Measurements from ENCODE around the gene MAD1L1. TPM values are rescaled to one million over a fixed set of nuclear protein-coding genes. Genes with fewer than 3 reads are reported as not detected.

The MAD1L1 gene
- total RNA-seq, 1 donor, result 57.9 TPM

DNA sequence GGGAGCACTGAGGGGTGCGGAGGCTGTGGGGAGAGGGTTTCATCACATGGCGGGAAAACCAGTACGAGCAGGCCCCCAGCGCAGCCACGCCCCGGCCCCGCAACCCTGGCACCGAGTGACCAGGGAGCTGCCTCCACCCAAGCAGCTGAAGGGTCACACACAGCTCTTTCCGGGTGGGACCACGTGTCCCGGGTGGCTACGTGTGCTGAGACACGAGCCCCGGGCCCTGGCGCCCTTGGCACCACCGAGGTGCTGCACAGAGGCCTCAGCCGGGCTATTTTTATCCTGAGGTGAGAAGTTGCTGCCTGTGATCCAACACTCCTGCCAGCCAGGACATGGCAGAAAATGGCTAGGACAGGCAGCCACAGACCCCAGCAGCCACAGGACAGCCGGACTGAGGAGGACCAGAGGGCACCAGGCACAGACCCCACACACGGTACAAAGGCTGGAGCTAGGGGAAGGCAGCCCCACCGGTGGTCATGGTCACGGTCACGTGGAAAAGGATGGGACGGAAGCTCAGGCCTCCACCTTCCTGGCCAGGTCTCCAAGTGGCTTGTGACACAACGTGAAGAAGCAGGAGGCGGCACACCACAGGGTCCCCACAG lies 223.7 kb downstream of the MAD1L1 start:
- no peak for DNase-seq (ENCODE audit: low read depth in 2 of 3, low spot score in 2 of 3)

DNA sequence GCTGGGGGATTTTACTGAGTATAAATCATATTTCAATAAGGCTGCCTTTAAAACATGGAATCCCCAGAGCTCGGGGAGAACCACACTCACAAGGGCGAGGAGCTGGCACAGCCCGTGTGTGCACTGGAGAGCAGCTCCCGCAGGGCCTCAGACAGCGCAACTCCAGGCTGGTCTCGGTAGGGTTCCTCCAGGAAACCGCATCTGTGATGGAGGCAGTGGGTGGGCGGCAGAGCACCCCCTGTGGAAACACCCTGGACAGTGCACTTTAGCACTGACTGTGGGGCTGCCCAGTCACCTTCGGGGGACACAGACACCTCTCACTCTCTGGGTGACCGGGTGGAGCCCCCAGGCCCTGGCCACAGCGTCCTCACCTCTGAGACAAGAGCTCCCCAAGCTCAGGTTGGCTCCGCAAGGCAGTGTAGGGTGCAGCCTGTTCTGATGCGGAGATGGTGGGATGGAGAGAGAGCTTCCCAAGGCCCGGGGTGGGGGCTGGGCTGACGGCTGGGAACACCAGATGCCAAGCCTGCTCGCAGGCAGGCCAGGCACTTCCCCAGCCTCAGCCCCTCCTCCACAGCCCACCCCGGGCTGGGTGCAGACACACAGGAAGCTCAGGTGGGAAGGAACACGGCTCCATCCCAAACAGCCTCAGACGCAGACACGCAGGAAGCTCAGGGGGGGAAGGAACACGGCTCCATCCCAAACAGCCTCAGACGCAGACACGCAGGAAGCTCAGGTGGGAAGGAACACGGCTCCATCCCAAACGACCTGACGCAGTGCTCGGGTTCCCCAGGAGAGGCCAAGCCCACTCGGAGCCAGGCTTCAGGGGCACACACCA lies 224.4 kb downstream of the MAD1L1 start:
- DNase-seq (ENCODE audit: low read depth in 2 of 3, low spot score in 2 of 3), result no peak

DNA sequence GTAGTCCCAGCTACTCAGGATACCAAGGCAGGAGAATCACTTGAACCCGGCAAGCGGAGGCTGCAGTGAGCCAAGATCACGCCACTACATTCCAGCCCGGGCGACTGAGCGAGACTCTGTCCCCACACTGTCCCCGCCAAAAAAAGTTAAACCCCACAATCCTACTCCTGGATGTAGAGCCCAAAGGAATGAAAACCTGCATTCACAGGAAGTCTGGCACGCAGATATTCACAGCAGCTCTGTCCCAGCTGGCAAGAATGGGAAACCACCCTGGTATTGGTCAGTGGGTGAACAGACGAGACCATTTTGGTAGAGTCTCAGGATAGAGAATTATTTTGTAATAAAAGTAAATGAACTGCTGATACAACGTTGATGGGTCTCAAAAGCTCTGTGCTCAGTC lies 225.2 kb downstream of the MAD1L1 start:
- DNase-seq (ENCODE audit: low read depth in 2 of 3, low spot score in 2 of 3), result no peak

DNA sequence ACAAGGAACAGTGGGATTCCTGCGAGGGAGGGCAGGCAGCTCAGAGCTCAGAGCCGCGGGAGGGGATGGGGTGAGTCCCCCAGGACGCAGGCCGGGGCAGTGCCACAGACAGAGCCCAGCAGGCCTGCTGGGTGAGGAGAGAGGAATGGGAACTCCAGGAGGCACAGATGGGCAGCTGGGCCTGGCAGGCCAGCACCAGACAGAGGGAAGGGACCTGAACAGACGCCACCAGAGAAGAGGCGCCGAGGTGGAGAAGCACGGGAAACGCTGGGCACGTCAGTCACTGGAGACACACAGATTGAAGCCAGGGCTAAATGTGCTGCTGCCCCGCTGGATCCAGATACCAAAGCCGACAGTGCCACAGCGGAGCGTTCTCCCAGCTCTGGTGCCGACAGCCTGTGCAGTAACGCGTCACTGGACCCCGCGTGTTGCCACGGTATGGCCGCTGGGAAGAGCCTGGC lies 225.8 kb downstream of the MAD1L1 start:
- no peak for DNase-seq (ENCODE audit: low read depth in 2 of 3, low spot score in 2 of 3)

DNA sequence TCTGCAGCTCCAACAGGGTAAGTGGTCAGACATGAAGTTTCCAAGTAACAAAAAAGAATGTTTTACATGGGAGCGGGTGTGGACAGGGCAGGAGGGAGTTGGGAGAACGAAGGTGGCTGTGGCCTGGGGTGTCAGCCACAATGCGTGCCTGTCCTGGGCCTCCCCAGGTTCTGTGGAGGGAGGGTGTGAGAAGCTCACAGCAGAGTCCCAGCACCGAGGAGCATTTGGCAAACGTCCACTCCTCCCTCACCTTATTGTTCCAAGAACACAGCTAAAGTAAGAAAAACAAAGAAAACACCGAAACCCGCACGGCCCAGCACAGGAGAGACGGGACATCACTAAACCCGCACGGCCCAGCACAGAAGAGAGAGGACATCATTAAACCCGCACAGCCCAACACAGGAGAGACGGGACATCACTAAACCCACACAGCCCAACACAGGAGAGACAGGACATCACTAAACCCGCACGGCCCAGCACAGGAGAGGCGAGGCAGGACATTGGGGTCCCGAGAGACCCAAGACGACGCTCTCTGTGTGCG lies 226.4 kb downstream of the MAD1L1 start:
- no peak for DNase-seq (ENCODE audit: low read depth in 2 of 3, low spot score in 2 of 3)

DNA sequence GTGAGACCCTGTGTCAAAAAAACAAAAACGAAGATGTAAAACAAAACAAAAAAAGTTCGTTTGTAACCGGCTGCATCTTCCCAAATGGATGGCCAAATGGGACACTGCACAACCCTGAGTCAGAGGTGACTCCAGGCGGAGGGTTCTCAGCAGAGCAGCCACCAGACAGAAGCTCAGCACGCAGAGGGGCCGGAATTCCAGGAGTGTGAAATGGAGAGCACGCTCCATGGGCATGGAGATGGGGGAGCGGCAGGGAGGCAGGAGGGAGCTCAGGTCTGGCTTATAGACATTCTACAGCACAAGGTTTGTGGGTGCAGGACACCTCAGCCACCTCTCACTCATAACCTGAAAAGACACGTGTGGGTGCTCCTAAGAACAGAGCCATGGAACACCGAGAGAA lies 227.0 kb downstream of the MAD1L1 start:
- DNase-seq (ENCODE audit: low read depth in 2 of 3, low spot score in 2 of 3), result no peak

DNA sequence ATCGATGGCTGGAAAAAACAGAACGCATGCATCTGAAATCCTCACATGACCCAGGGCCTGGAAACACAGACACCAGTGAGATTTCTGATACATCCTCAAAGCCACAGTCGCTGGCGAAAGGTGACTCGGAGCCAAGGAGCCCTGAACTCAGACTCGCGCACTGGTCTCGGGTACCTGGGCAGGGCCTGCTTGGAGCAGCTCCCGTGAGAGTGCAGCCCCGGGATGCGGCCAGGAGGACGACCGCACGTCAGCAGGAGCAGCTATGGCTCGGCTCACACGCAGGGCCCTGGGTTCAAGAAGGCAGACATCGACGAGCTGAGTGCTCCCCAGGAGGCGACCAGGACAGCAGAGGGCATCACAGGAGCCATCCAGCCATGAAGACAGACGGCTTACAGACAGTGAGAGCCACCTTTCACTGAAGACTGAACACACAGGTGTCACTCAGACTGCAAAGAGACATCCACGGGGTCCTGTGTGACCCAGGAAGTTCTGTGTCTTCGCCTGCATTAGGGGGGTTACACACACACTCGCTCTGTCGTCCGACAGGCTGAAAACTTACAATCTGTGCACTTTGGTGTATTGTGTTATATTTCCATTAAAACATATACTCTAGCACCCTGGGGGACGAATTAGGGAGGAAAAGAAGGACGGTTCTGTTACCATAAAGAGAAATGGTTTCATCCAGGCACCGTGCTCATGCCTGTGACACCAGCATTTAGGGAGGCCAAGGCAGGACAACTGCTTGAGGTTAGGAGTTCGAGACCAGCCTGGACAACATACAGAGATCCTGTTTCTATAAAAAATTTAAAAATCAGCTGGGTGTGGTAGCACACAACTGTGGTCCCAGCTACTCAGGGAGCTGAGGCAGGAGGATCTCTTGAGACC lies 227.7 kb downstream of the MAD1L1 start:
- DNase-seq (ENCODE audit: low read depth in 2 of 3, low spot score in 2 of 3), result no peak

DNA sequence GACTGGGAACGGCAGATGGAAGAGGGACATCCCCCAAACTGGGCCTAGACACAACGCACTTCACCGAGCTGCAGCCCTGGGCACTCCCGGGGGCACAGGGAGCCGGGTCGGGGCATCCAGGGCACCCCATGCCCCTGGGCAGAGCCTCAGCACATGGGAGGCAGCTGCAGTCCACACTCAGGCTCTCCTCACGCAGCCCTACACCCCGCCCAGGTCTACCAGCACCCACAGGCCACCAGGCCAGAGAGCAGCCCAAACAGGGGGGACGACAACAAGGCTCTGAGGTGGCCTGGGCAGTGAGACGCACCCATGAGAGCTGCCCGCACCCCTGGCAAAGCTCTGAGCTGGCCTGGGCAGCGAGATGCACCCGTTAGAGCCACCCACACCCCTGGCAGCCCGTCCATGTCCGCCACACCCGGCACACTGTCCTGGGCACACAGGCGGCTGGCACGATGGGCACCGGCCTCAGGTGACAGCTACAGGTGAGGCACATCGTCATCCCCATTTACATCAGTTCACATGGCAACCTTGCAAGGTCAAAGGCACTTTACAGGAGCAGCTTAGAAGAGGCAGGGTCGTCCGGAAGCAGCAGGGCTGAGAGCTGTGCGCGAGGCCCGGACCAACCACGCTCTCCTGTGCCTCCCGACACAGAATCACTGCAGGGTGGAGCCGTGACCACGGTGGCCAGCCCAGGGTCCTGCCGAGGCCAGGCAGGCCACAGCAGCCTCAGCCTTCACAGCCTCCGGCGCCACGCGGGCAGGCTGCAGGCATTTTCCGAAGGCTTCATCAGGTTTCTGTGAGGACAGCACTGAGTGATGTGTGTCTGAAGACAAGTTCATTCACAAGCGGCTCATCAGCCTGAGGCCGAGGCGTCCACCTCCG lies 228.6 kb downstream of the MAD1L1 start:
- no peak for DNase-seq (ENCODE audit: low read depth in 2 of 3, low spot score in 2 of 3)

DNA sequence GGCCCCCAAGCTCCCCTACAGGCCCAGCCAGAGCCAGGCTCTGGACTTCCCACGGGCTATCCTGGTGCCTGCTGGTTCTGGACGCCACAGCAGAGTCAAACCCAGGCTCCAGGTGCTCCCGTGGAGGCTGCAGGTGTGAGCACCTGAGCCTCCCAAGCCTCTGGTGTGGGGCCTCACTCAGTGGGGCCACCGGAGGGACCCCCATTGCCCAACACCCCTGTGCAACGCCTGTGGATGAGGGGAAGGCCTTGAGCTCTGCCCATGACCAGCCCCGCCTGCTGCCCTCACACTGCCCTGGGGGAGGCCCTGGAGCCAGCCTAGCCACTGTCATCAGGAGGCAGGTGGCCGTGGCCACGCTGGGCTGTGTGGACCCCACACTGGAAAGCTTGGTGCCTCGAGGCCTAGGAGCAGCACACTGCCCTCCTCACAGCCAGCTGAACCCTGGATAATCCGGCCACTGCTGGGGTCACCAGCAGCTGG lies 229.3 kb downstream of the MAD1L1 start:
- no peak for DNase-seq (ENCODE audit: low read depth in 2 of 3, low spot score in 2 of 3)

DNA sequence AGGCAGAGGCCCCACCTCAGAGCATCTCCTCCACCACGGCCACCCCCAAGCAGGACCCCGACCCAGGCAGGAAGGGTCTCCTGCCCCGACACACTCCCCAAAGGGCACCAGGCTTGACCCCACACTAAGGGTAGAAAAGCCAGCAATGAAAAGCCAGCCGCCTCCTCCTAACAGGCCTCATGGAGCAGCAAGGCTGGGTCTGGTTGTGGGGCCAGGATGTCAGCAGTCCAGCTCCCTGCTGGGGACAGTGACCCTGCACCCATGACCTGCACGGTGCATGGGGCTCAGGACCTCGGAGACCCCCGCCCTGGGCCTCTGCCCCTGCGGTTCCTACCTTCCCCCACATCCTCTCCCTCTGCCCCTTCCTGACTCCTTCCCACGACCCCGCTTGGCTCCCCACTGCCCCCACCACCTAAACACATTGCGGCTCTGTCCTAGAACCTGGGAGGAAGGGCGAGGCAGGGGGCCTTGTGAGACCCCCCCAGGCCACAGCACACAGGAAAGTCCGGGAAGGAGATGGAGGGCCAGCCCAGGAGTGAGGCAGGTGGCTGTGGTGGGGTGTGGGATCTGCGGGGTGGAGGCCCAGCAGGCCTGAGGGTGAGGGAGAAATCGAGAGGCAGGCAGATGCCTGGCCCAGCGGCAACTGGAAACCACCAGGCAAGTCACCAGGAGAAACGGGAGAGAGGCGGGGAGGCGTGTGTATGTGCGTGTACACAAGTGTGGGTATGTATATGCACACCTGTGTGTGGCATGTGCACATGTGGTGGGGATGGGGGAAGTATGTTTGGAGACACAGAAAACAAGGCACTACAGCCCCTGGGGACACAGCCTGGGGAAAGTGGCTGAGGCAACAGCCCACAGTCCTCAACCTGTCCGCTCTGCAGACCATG lies 229.9 kb downstream of the MAD1L1 start:
- no peak for DNase-seq (ENCODE audit: low read depth in 2 of 3, low spot score in 2 of 3)

DNA sequence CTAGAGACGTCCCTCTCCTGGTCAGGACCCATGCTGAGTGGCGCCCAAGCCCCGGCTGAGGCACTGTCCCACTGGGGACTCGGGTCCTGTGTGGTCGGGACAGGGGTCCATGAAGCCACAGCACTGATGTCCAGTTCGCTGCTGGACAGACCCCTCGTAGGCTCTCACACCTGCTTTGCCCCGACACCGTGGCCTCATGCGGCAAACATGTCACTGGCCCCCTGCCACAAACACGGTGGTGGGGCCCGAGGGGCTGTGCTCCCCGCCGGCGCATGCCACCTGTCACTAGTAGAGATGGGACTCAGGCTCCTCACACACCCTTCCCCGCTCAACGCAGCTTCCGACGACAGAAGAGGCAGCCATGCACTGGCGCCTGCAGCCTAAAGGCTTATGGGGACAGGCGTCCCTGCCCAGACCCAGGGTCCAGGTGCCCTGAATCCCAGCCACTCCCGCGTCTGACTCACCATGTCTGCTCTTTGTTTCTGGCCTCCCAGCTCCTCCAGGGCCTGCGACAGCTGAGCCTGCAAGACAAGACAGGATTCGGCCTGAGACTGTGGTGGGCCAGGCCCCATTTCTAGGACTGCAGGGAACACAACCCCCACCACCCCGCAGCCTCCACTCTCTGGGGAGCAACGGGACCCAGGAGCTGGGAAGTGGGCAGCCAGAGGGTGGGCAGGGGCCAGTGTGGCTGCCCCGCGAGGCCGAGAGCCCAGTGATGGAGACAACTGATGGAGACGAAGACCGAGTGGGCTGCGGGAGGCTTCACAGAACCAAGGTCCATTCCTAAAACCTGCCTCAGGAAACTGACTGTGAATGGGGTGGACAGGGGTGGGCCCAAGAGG lies 230.9 kb downstream of the MAD1L1 start:
- no peak for DNase-seq (ENCODE audit: low read depth in 2 of 3, low spot score in 2 of 3)

DNA sequence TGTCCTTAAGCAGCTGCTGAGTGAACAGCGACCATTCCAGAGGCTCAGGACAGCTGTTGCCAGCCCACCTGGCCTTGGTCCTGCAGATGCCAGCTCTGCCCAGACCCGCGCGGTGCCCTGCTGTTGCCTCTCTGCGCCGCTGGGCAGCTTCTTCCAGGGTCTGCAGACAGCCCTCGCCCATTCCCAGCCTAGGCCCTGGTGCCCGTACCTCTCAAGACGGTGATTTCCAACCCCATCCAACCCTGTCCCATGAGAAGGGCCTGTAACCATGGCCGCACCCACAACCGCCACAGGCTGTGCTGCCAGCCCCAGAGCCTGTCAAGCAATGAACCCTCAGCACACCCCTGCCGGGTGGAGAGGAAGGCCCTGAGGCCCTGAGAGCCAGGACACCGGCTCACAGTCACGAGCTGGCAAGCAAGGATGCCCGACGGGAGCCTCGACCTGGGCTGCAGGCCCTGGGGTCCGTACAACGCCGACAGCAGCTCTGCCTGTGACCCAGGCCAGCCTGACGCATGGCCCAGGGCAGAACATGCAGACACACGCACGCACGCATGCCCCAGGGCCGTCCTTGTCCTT lies 231.9 kb downstream of the MAD1L1 start:
- no peak for DNase-seq (ENCODE audit: low read depth in 2 of 3, low spot score in 2 of 3)

DNA sequence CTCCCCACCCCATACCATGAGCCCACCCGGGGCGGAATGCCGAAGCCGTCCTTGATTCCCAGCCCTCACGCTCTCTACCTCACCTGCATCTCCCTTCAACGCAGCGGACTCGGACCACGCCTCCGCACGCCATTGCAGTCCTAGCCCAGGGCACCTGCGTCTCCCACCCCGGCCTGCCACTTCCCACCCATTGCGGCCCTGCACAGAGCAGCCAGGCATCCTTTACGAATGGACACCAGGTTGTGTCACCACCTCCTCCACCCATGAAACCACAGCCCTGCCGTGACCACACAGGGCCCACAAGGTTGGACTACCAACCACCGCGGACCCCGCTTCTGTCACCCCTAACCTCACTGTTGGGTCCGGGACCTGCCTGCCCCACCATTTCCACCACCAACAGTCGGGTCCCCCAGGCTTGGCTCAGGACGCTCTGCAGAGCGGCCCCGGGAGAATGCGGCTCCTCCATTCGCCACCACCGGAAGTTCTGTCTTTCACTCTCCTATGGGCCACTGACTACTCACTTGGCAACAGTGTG lies 232.5 kb downstream of the MAD1L1 start:
- no peak for DNase-seq (ENCODE audit: low read depth in 2 of 3, low spot score in 2 of 3)

DNA sequence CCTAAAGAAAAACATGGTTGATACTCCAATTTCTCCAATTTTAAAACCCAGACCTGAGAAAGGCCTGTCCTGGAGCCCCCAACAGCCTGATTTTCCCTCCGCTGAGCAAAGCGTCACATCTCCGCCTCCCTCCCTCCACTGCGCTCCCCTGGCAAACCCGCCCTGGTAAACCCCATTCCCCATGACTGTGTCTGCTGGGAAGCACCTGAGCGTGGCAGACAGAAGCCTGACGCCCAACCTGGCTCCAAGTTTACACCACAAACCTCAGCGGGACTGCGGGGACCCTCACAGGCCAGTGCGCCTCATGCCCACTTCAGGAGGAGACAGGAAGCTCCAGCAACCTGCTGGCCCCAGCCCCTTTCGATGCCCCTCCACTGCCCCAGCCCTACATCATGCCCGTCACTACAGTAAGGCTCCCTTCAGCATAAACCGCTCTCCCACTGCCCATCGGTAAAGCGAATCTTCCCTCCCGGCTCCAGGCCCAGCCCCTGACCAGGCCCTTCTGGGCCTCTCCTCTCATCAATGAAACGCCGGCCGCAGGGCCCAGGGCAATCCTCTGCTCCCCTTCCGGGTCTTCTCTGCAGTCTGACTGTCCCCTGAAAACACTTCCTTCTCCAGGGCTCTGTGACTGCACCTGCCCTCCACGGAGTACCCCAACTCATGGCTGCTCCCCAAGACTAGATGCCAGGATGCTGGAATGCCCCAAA lies 233.3 kb downstream of the MAD1L1 start:
- no peak for DNase-seq (ENCODE audit: low read depth in 2 of 3, low spot score in 2 of 3)

DNA sequence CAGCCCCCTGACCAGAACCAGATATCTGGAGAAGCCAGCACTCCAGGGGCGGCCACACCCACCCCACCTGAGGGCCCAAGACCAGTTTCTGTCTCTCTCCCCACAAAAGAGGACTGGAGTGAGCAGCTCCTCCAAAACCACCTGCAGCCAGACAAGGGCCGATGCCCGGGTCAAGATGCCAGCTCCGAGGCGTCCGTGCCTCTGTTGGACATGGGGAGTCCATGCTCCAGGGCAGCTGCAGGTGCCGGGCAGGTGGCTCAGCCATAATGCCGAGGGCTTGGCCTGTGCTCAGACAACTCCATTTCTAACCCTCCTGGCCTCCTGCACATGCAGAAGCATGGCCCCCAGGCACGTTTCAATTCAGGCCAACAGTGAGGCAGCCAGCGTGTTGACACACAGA lies 234.6 kb downstream of the MAD1L1 start:
- no peak for DNase-seq (ENCODE audit: low read depth in 2 of 3, low spot score in 2 of 3)

DNA sequence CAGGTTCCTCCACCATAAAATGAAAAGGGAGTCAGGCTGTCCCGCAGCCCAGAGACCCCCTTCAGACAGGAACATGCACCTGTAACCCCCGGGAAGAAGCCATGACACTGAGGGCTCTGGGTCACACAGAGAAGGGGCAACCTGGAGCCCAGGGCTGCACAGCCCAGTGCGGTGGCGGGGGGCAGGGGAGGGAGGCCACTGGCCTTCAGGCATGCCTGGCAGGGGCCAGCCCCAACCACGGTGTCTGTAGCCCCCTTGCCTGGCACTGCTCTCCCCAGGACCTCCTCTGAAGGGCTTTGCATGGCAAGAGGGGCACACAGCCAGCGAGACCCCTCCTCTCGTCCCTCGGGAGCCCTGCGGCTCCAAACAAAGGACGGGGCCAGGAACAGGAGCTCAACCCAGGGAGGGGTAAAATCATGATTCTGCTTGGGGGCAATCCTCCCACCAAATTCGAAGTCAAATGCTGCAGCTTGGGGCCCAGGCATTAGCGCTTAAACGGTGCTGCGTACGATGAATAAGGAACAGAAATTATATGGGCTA lies 235.1 kb downstream of the MAD1L1 start:
- DNase-seq (ENCODE audit: low read depth in 2 of 3, low spot score in 2 of 3), result no peak

DNA sequence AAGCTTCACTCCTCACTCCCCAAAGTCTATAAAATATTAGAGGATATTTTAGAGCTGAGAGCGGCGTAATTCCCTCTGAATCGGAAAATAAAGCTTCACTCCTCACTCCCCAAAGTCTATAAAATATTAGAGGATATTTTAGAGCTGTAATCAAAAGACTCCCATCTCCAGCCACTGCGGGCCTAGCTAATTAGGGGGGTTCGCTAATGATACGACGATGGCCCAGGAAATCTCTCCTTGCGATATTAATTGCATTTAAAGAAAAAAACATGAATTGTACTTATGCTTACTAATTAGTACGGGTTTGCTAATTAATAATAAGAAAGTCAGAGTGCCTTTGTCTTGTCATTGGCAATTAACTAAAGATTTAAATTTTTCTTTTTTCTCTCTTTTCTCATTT lies 235.9 kb downstream of the MAD1L1 start:
- DNase-seq (ENCODE audit: low read depth in 2 of 3, low spot score in 2 of 3), result no peak

Measured in hematopoietic multipotent progenitor cell (in vitro differentiated cells).